ENCODE results near the gene MICU1.

The MICU1 gene

GRCh38 chr10:72419241-72419640 is 206.6 kb downstream of the MICU1 start:
- H3K4me3 ChIP-seq (ENCODE audit: low read depth, low read length) = no peak overlapping the region
- no peak for TF ChIP-seq CTCF (IDR thresholded peaks at IDR 0.05; ENCODE audit: borderline replicate concordance, insufficient read depth, low read depth, low read length)

GRCh38 chr10:72418679-72419078 is 207.2 kb downstream of the MICU1 start:
- TF ChIP-seq CTCF (IDR thresholded peaks at IDR 0.05; ENCODE audit: borderline replicate concordance, insufficient read depth, low read depth, low read length) = no peak
- no peak overlapping the region for H3K4me3 ChIP-seq (ENCODE audit: low read depth, low read length)

- H3K4me3 ChIP-seq (ENCODE audit: low read depth, low read length) = no peak overlapping the region
- TF ChIP-seq CTCF (IDR thresholded peaks at IDR 0.05; ENCODE audit: borderline replicate concordance, insufficient read depth, low read depth, low read length) = no peak
These were observed 207.9 kb downstream of the MICU1 start for GRCh38 chr10:72417971-72418370.

GRCh38 chr10:72416661-72417060 is 209.2 kb downstream of the MICU1 start:
- TF ChIP-seq CTCF (IDR thresholded peaks at IDR 0.05; ENCODE audit: borderline replicate concordance, insufficient read depth, low read depth, low read length) = no peak
- H3K4me3 ChIP-seq (ENCODE audit: low read depth, low read length) = no peak overlapping the region

- no peak for TF ChIP-seq CTCF (IDR thresholded peaks at IDR 0.05; ENCODE audit: borderline replicate concordance, insufficient read depth, low read depth, low read length)
- H3K4me3 ChIP-seq (ENCODE audit: low read depth, low read length) = no peak overlapping the region
These were observed 211.2 kb downstream of the MICU1 start for GRCh38 chr10:72414642-72415041.

- H3K4me3 ChIP-seq (ENCODE audit: low read depth, low read length) = no peak overlapping the region
- no peak for TF ChIP-seq CTCF (IDR thresholded peaks at IDR 0.05; ENCODE audit: borderline replicate concordance, insufficient read depth, low read depth, low read length)
These were observed 216.7 kb downstream of the MICU1 start for GRCh38 chr10:72409167-72409566.

GRCh38 chr10:72407927-72408600 is 217.8 kb downstream of the MICU1 start:
- no peak for TF ChIP-seq CTCF (IDR thresholded peaks at IDR 0.05; ENCODE audit: borderline replicate concordance, insufficient read depth, low read depth, low read length)
- H3K4me3 ChIP-seq (ENCODE audit: low read depth, low read length) = no peak overlapping the region
